Upper lobe of left lung (tissue), 6 donors: Measurements from ENCODE around the gene SQSTM1. TPM values are rescaled to one million over a fixed set of nuclear protein-coding genes. Genes with fewer than 3 reads are reported as not detected.

Experiments
- ATAC-seq, 2 donors: fragments of 200-7000 bp; cut with Tn5 transposase; one replicate each; pipeline ENCODE4 v1.9.1; 2022; ENCODE audit warnings: mild to moderate bottlenecking in 2 of 2, moderate library complexity in 2 of 2; ENCODE audit not compliant: low FRiP score in 2 of 2
- DNase-seq, 2 donors: peaks; one replicate each; pipeline ENCODE4 v3.0.0-alpha.2; 2019 to 2020
- H3K27ac ChIP-seq, 4 donors: fragments of 200-600 bp; sonication (generic); one replicate each; pipeline ENCODE4 v1.5.1; 2016 to 2019
- H3K27me3 ChIP-seq, 4 donors: fragments of 200-600 bp; sonication (generic); one replicate each; pipeline ENCODE4 v1.5.1; 2017 to 2019
- H3K36me3 ChIP-seq, 4 donors: fragments of 200-600 bp; sonication (generic); one replicate each; pipeline ENCODE4 v1.5.1; 2016 to 2019
- H3K4me1 ChIP-seq, 4 donors: fragments of 200-600 bp; sonication (generic); one replicate each; pipeline ENCODE4 v1.5.1; 2018 to 2019
- H3K4me3 ChIP-seq, 4 donors: fragments of 200-600 bp; sonication (generic); one replicate each; pipeline ENCODE4 v1.5.1; 2017 to 2019; ENCODE audit warnings: mild to moderate bottlenecking in 2 of 4, moderate library complexity in 1 of 4
- H3K9me3 ChIP-seq, 4 donors: fragments of 200-600 bp; sonication (generic); one replicate each; pipeline ENCODE4 v1.5.1; 2018 to 2019
- CTCF ChIP-seq, 6 experiments: fragments of 450-650 bp in 4 of 6; fragments of 200-600 bp in 2 of 6; sonication (generic) in 2 of 6; IDR thresholded peaks; one replicate each; pipeline ENCODE4 v1.5.1; 2016 to 2019; ENCODE audit warnings: antibody characterized with exemption in 6 of 6
- EP300 ChIP-seq, 4 donors: sonication (generic); formaldehyde crosslinking; IDR thresholded peaks; one replicate each; pipeline ENCODE4 v1.5.1; 2017; ENCODE audit warnings: antibody characterized with exemption in 4 of 4, control low read depth in 2 of 4
- POLR2A ChIP-seq, 4 donors: fragments of 450-650 bp; IDR thresholded peaks; one replicate each; pipeline ENCODE4 v1.5.1; 2016 to 2017; ENCODE audit warnings: antibody characterized with exemption in 4 of 4, mild to moderate bottlenecking in 2 of 4
- POLR2AphosphoS5 ChIP-seq, 2 donors: sonication (generic); formaldehyde crosslinking; IDR thresholded peaks; one replicate each; pipeline ENCODE4 v1.5.1; 2017; ENCODE audit warnings: antibody characterized with exemption in 2 of 2
- WGBS, 2 donors: methylation state at CpG; one replicate each; pipeline ENCODE4 v1.1.5; 2017 to 2018; 5-methylcytosine and 5-hydroxymethylcytosine counted together
- total RNA-seq, 6 donors: library from RNA; depleted of rRNA in 4 of 6; stranded (reverse); fragments of >200 nt in 4 of 6; gene quantifications; one replicate each; pipeline versions ENCODE4 v1.1.0 to v1.2.1, GENCODE V29; 2016 to 2021
- donor health status: DM: no; HTN: no; CAD: no; lungs with moderate emphysema.
- donor health status: DM: no; HTN: yes; CAD: no; lungs with severe emphysema.

Gene SQSTM1
- total RNA-seq, 6 donors from 2014 or later = 390 to 666 (median 574) TPM

GRCh38 chr5:179824745-179825112, 4.0 kb downstream of the SQSTM1 start:
- Histone ChIP-seq H3K9me3 (no peaks in the 10 kb centered on the region), H3K36me3 (peaks cover 57 to 80% (median 68%) of the 10 kb centered on the region in 4 donors), H3K27ac (peak overlapping the region in 1 of 4 donors; percentile 46), H3K4me3 (peak overlapping the region in 1 of 4 donors; percentile 99), H3K27me3 (no peaks in the 10 kb centered on the region), H3K4me1 (peaks cover 41 to 69% (median 54%) of the 10 kb centered on the region in 4 donors)
- ATAC-seq = no peak
- TF ChIP-seq POLR2A (IDR thresholded peaks at IDR 0.05) (no peak), POLR2AphosphoS5 (IDR thresholded peaks at IDR 0.05) (no peak), EP300 (IDR thresholded peaks at IDR 0.05) (no peak), CTCF (IDR thresholded peaks at IDR 0.05) (no peak)
- DNase-seq = no peak
- WGBS, 2 donors = 88 to 98% methylated on average over 3 of the region's 3 CpGs

- Histone ChIP-seq H3K9me3 (no peaks in the 10 kb centered on the region), H3K27me3 (no peaks in the 10 kb centered on the region), H3K4me3 (no peak overlapping the region), H3K36me3 (peaks cover 59 to 89% (median 78%) of the 10 kb centered on the region in 4 donors), H3K27ac (peak overlapping the region in 1 of 4 donors; percentile 2), H3K4me1 (peaks cover 35 to 61% (median 46%) of the 10 kb centered on the region in 4 donors)
- TF ChIP-seq CTCF (IDR thresholded peaks at IDR 0.05) (peak in 1 of 6 experiments; percentile 5), EP300 (IDR thresholded peaks at IDR 0.05) (no peak)
- ATAC-seq = no peak
- WGBS, 2 donors = 82 to 85% methylated on average over 13 of the region's 13 CpGs
- DNase-seq = no peak
Measured at GRCh38 chr5:179825655-179826182, 5.0 kb downstream of the SQSTM1 start.

DNA sequence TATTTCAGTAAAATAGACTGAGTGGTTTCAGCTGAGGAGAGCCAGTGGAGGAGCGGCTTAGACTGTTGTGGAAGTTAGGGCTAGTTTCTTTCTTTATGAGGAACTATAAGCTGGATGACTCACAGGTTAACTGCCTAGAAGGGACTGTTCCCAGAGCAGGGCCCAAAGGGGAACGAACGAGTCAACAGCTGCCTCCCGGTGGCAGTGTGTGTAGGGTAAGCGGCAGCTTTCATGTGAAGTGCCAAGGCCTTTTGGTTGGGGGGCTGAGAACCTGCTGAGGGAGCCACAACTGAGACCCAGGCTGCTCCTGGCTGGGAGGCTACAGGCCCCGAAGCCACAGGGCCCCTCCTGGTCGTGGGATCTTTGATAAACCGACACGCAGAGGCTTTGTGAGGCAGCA, 7.0 kb downstream of the SQSTM1 start:
- TF ChIP-seq POLR2AphosphoS5 (IDR thresholded peaks at IDR 0.05) = no peak
- TF ChIP-seq EP300 (IDR thresholded peaks at IDR 0.05) = no peak
- no peak for TF ChIP-seq CTCF (IDR thresholded peaks at IDR 0.05)
- TF ChIP-seq POLR2A (IDR thresholded peaks at IDR 0.05) = peak in 1 of 4 donors; percentile 12

GRCh38 chr5:179828756-179829421, 8.2 kb downstream of the SQSTM1 start:
- Histone ChIP-seq H3K9me3 (no peaks in the 10 kb centered on the region), H3K4me1 (peaks cover 24 to 53% (median 27%) of the 10 kb centered on the region in 4 donors), H3K36me3 (peaks cover 85 to 100% (median 98%) of the 10 kb centered on the region in 4 donors), H3K27ac (peak overlapping the region in 1 of 4 donors; percentile 23), H3K27me3 (no peaks in the 10 kb centered on the region), H3K4me3 (no peak overlapping the region)
- DNase-seq (no peak), ATAC-seq (no peak)
- WGBS, 2 donors = 97 to 98% methylated on average over 3 of the region's 3 CpGs
- TF ChIP-seq POLR2AphosphoS5 (IDR thresholded peaks at IDR 0.05) = no peak
- TF ChIP-seq POLR2A (IDR thresholded peaks at IDR 0.05) = no peak
- TF ChIP-seq CTCF (IDR thresholded peaks at IDR 0.05) = no peak
- TF ChIP-seq EP300 (IDR thresholded peaks at IDR 0.05) = no peak

More for the DNA sequence above, 7.0 kb downstream of the SQSTM1 start:
- ATAC-seq (peak; percentile 71 to 77), DNase-seq (peak in 1 of 2 donors; percentile 65)
- Histone ChIP-seq H3K9me3 (no peaks in the 10 kb centered on the region), H3K27me3 (no peaks in the 10 kb centered on the region), H3K4me1 (peaks cover 30 to 58% (median 36%) of the 10 kb centered on the region in 4 donors), H3K27ac (peak overlapping the region in 2 of 4 donors; percentile 14 to 27), H3K36me3 (peaks cover 79 to 99% (median 96%) of the 10 kb centered on the region in 4 donors), H3K4me3 (no peak overlapping the region)
- WGBS, 2 donors = 73 to 74% methylated on average over 9 of the region's 9 CpGs
